H1 (cell line): Measurements from ENCODE around the gene PDK1. TPM values are rescaled to one million over a fixed set of nuclear protein-coding genes. Genes with fewer than 3 reads are reported as not detected.

Source experiments
- CHD1 ChIP-seq: IDR thresholded peaks from 2 replicates; pipeline ENCODE4 v1.6.1; 2012; ENCODE audit warnings: low read depth, low read length, improper control_type of control experiment
- CTBP2 ChIP-seq: IDR thresholded peaks from 2 replicates; pipeline ENCODE4 v1.7.0; 2011; ENCODE audit warnings: borderline replicate concordance, mild to moderate bottlenecking, moderate library complexity, mixed read lengths, low read length; ENCODE audit not compliant: insufficient read depth, insufficient read length
- SIN3A ChIP-seq, 2 experiments: IDR thresholded peaks in 1 of 2; conservative IDR thresholded peaks in 1 of 2; 2 replicates each; pipeline ENCODE4 v1.6.1; 2011 to 2012; ENCODE audit warnings: low read length in 2 of 2, improper control_type of control experiment in 1 of 2, low read depth in 1 of 2, mild to moderate bottlenecking in 1 of 2
- polyA plus RNA-seq, 7 experiments: library from polyadenylated mRNA; depleted of rRNA in 3 of 7; stranded (reverse) in 5 of 7; unstranded in 2 of 7; fragments of >200 nt in 5 of 7; fragments of 200-250 nt in 2 of 7; gene quantifications; 1 replicate in 5 of 7; 2 replicates in 1 of 7; 4 replicates in 1 of 7; pipeline versions ENCODE4 v1.2.1 to v1.2.3, GENCODE V29; 2011 to 2013; ENCODE audit warnings: missing spikeins in 2 of 7, mixed read lengths in 2 of 7
- total RNA-seq: library from RNA; stranded (reverse); fragmentation: NEBNext Ultra II Directional; extraction: Animal tissue kit (Norgen Biotek cat#: 25700); gene quantifications from 2 replicates; pipeline ENCODE4 v1.2.1, GENCODE V29; 2021
- TF ChIP-seq, protein P1 (sequence below), 3 experiments: IDR thresholded peaks; 1 replicate in 2 of 3; 2 replicates in 1 of 3; pipeline versions ENCODE4 v1.5.1 to v1.6.1; 2011; ENCODE audit warnings: low read length in 3 of 3, mild to moderate bottlenecking in 3 of 3, inconsistent platforms in 2 of 3, low read depth in 1 of 3, moderate library complexity in 1 of 3; ENCODE audit not compliant: insufficient read depth in 1 of 3; ENCODE audit errors: control extremely low read depth in 1 of 3

Gene PDK1
- total and polyA plus RNA-seq, 2 of the 8 experiments (the other 6 are each of a cell fraction or from before 2014, with no cell fraction given): 18.2 to 21.9 TPM

GRCh38 chr2:172640389-172640788 lies 84.5 kb downstream of the PDK1 start (continued):
- TF ChIP-seq SIN3A (conservative IDR thresholded peaks at IDR 0.05 in 1 of 2, IDR thresholded peaks at IDR 0.05 in 1 of 2; ENCODE audit: low read depth in 1 of 2, low read length in 2 of 2) (no peak), CTBP2 (no peak), CHD1 (no peak)
- TF ChIP-seq, protein P1, sequence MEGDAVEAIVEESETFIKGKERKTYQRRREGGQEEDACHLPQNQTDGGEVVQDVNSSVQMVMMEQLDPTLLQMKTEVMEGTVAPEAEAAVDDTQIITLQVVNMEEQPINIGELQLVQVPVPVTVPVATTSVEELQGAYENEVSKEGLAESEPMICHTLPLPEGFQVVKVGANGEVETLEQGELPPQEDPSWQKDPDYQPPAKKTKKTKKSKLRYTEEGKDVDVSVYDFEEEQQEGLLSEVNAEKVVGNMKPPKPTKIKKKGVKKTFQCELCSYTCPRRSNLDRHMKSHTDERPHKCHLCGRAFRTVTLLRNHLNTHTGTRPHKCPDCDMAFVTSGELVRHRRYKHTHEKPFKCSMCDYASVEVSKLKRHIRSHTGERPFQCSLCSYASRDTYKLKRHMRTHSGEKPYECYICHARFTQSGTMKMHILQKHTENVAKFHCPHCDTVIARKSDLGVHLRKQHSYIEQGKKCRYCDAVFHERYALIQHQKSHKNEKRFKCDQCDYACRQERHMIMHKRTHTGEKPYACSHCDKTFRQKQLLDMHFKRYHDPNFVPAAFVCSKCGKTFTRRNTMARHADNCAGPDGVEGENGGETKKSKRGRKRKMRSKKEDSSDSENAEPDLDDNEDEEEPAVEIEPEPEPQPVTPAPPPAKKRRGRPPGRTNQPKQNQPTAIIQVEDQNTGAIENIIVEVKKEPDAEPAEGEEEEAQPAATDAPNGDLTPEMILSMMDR (IDR thresholded peaks at IDR 0.05; ENCODE audit: control extremely low read depth in 1 of 3, insufficient read depth in 1 of 3, low read depth in 1 of 3, low read length in 3 of 3): no peak
- TF ChIP-seq, all 59 proteins: peak for 0
